Inflammatory macrophage (primary cell): ENCODE measurements around the gene NLGN4X.

ENCODE experiments used
- DNase-seq, 2 donors: peaks; one replicate each; pipeline ENCODE4 v3.0.0-alpha.2; 2020 to 2022

The NLGN4X gene

GRCh38 chrX:5842601-5843000 is 386.1 kb downstream of the NLGN4X start:
- DNase-seq = no peak
